Activated T-cell treated with anti-CD3 and anti-CD28 coated beads, Interleukin-2, amount 50 U/mL, for 4 hours (primary cell): ENCODE data around the gene RCOR3. TPM values are rescaled to one million over a fixed set of nuclear protein-coding genes. Genes with fewer than 3 reads are reported as not detected.
A peak's percentile ranks its signal among the peaks of the same experiment; 100 is the strongest.
"Not testable (repeated sequence)": the region's sequence is repeated elsewhere in the genome, so short reads cannot be mapped to it uniquely, and the experiment has no call there.

Source experiments
- ATAC-seq, 2 donors: fragments of 200-7000 bp; cut with Tn5 transposase; one replicate each; pipeline ENCODE4 v1.10.0; 2021
- DNase-seq: peaks from one replicate; pipeline ENCODE4 v3.0.0-alpha.2; 2020
- H3K27me3 Mint-ChIP-seq: one replicate; pipeline ENCODE4 v1.8.0; 2021; ENCODE audit warnings: low read depth, mixed read lengths
- H3K36me3 Mint-ChIP-seq: one replicate; pipeline ENCODE4 v1.8.0; 2022; ENCODE audit warnings: mixed read lengths; ENCODE audit not compliant: insufficient read depth
- H3K4me1 Mint-ChIP-seq: one replicate; pipeline ENCODE4 v1.8.0; 2021; ENCODE audit warnings: low read depth, mixed read lengths
- H3K4me3 Mint-ChIP-seq: one replicate; pipeline ENCODE4 v1.8.0; 2021; ENCODE audit warnings: mild to moderate bottlenecking, moderate library complexity, mixed read lengths
- H3K9me3 Mint-ChIP-seq: one replicate; pipeline ENCODE4 v1.8.0; 2021; ENCODE audit warnings: mixed read lengths
- total RNA-seq, 3 donors: library from RNA; stranded (reverse); gene quantifications; one replicate each; pipeline ENCODE4 v1.2.1, GENCODE V29; 2021

RCOR3 gene
- total RNA-seq = 10 to 100 TPM; 23.1 to 25.5 (median 24.5) TPM

DNA sequence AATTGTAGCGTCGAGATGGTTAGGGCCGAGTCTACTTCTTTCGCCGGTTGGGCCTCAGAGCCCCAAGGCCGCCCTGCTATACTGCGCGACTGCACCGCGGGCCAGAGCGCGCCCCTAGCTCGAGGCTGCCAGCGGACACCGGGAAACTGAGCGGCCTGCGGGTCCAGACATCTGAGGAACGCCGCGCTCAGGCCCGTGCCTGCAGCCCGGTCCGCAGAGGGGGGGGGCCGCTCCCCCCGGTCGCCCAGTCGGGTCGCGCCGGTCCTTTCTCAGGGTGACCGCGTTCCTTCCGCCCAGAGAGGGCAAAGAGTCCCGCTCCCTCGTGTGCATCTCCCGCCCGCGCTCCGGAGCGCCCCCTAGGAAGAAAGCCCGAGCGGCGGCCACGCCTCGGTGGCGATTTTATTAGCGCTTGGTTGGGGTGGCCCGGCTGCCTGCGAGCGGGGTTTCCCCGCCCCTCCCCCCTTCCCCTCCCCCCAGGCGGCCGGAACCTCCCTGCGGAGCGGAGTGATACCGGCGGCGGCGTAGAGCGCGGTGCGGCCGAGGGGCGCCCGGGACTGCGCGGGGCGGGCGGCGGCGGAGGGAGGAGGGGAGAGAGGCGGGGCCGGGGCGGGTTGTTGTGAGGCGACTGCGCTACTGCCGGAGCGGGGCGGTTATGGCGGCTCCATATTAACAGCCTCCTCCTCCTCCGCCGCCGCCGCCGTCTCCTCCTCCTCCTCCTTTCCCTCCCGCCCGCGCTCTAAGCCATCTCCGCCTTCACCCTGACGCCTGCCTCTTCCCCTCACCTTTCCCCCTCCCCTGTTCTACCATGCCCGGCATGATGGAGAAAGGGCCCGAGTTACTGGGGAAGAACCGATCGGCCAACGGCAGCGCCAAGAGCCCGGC lies at the start of gene RCOR3:
Gene RCOR3 (plus strand): TSS at position 611 of the 882 bp plus-strand sequence. CDS start 195 bp downstream, at position 806.
- H3K4me1 Mint-ChIP-seq = peaks cover 22% of the 10 kb centered on the region
- no peaks in the 10 kb centered on the region for H3K27me3 Mint-ChIP-seq
- DNase-seq (peak; percentile 93), ATAC-seq (peak; percentile 84)
- H3K9me3 Mint-ChIP-seq = no peaks in the 10 kb centered on the region
- H3K36me3 Mint-ChIP-seq = peaks cover under 1% of the 10 kb centered on the region
- peak within 1 kb of the TSS; percentile 86 for H3K4me3 Mint-ChIP-seq

DNA sequence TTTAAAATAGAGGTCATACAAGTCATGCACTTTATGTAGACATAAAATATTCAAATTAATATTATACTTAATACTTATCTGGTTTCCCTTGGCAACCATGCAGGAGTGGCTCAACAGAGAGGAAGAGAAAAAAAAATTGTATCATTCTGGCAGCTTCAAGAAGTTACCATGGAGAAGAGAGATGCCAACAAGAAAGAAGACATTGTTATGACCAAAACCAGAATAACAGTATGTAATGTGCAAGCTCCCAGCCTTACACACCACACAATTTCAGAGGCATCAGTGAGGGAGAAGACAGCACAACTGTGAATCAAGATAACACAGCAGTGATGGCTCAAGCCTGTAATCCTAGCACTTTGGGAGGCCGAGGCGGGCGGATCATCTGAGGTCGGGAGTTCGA lies 49.1 kb upstream of the RCOR3 start:
- no peaks in the 10 kb centered on the region for H3K9me3 Mint-ChIP-seq
- no peaks in the 10 kb centered on the region for H3K27me3 Mint-ChIP-seq
- no peak for ATAC-seq
- no peak for DNase-seq
- H3K4me1 Mint-ChIP-seq = no peaks in the 10 kb centered on the region
- H3K36me3 Mint-ChIP-seq = no peaks in the 10 kb centered on the region
- H3K4me3 Mint-ChIP-seq = no peak overlapping the region

DNA sequence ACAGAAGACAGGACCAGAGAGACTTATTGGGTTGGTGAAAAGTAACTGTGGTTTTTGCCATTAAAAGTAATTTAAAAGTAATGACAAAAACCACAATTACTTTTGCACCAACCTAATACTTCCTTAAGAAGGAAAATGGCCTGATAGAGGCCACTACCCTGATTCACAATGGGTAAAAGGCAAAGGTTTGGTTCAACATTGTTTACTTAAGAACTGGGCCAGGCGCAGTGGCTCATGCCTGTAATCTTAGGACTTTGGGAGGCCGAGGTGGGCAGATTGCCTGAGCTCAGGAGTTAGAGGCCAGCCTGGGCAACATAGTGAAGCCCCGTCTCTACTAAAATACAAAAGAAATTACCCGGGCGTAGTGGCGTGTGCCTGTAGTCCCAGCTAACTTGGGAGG lies 48.2 kb upstream of the RCOR3 start:
- Mint-ChIP-seq H3K9me3 (no peaks in the 10 kb centered on the region), H3K4me1 (no peaks in the 10 kb centered on the region), H3K4me3 (no peak overlapping the region), H3K36me3 (no peaks in the 10 kb centered on the region), H3K27me3 (no peaks in the 10 kb centered on the region)
- DNase-seq (no peak), ATAC-seq (no peak)

DNA sequence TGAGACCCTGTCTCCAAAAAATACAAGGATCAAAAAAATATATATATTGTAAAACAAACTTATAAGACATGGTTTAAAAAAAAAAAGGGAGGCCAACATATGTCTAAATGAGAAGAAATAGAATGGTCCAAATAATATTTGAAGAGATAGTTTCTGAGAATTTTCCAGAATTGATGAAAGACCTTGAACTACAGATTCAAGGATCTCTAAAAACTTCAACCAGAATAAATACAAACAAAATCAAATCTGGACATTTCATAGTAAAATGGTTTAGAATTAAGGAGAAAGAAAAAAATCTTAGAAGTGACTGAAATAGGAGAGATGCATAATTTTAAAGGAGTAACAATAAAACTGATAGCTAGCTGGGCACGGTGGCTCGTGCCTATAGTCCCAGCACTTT lies 45.5 kb upstream of the RCOR3 start:
- Mint-ChIP-seq H3K27me3 (no peaks in the 10 kb centered on the region), H3K4me3 (no peak overlapping the region), H3K4me1 (no peaks in the 10 kb centered on the region), H3K36me3 (no peaks in the 10 kb centered on the region), H3K9me3 (no peaks in the 10 kb centered on the region)
- DNase-seq (no peak), ATAC-seq (no peak)

DNA sequence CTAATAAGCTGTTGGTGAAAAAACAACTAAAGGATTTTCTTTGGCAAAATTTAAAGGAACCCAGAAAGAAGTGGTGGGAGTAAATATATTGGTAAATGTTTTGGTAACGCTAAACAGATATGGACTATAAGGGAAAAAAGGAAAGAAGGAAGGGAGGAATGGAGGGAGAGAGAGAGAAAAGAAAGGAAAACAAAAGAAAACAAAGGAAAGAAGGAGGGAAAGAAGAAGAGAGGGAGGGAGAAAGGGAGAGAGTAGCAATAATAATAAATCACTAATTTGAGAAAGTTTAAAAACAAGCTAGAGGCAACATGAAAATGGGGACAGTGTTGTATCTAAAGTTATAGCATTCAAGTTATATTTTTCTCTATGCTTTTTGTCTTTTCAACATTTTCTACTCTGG lies 43.6 kb upstream of the RCOR3 start:
- Mint-ChIP-seq H3K27me3 (no peaks in the 10 kb centered on the region), H3K4me1 (no peaks in the 10 kb centered on the region), H3K36me3 (no peaks in the 10 kb centered on the region), H3K4me3 (no peak overlapping the region), H3K9me3 (no peaks in the 10 kb centered on the region)
- DNase-seq (no peak), ATAC-seq (no peak)

DNA sequence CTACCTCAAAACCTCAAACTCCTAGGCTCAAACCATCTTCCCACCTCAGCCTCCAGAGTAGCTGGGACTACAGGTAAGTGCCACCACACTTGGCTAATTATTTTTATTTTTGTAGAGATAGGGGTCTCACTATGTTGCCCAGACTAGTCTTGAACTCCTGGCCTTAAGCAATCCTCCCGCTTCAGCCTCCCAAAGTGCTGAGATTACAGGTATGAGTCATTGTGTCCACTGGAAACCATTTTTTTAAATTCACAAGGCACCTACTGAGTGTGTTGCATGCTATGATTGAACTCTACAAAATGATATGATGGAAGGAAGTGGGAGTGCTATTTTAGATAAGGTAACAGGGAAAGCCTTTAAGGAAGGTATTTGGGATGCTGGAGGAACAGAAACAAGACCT lies 41.8 kb upstream of the RCOR3 start:
- H3K36me3 Mint-ChIP-seq = no peaks in the 10 kb centered on the region
- H3K4me1 Mint-ChIP-seq = no peaks in the 10 kb centered on the region
- ATAC-seq = no peak

DNA sequence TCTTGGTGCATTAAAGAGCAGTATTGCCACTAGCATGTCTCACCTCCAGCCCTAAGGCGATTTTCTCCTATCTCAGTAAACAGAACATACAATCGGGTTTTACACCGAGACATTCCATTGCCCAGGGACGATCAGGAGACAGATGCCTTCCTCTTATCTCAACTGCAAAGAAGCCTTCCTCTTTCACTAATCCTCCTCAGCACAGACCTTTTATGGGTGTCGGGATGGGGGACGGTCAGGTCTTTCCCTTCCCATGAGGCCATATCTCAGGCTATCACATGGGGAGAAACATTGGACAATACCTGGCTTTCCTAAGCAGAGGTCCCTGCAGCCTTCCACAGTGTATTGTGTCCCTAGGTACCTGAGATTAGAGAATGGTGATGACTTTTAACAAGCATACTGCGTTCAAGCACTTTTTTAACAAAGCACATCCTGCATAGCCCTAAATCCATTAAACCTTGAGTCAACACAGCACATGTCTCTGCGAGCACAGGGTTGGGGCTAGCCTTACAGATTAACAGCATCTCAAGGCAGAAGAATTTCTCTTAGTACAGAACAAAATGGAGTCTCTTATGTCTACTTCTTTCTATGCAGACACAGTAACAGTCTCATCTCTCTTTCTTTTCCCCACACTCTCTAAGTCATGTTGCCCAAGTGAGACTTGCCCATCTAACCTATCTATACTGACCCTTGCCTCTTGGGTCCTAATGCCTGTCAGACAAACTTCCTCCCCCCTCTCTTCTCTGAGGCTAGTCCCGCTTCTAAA lies 36.5 kb upstream of the RCOR3 start:
- DNase-seq, ATAC-seq, H3K36me3 Mint-ChIP-seq, H3K4me3 Mint-ChIP-seq, H3K27me3 Mint-ChIP-seq, H3K9me3 Mint-ChIP-seq, H3K4me1 Mint-ChIP-seq: not testable (repeated sequence)

More for the DNA sequence above, 41.8 kb upstream of the RCOR3 start:
- H3K27me3 Mint-ChIP-seq = no peaks in the 10 kb centered on the region
- no peaks in the 10 kb centered on the region for H3K9me3 Mint-ChIP-seq
- no peak overlapping the region for H3K4me3 Mint-ChIP-seq
- no peak for DNase-seq

DNA sequence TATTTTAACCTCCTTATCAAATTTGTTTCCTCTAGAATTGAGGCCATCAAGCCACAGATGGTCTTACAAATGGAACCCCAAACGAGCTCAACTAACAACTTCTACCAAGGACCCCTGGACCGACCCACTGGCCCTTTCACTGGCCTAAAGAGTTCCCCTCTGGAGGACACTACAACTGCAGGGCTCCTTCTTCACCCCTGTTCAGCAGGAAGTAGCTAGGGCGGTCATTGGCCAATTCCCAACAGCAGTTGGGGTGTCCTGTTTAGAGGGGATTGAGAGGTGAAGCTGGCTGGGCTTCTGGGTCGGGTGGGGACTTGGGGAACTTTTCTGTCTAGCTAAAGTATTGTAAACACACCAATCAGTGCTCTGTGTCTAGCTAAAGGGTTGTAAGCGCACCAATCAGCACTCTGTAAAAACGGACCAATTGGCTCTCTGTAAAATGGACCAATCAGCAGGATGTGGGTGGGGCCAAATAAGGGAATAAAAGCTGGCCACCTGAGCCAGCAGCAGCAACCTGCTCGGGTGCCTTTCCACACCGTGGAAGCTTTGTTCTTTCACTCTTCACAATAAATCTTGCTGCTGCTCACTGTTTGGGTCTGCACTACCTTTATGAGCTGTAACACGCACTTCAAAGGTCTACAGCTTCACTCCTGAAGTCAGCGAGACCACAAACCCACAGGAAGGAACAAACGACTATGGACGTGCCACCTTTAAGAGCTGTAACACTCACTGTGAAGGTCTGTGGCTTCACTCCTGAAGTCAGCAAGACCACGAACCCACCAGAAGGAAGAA lies 30.4 kb upstream of the RCOR3 start:
- H3K27me3 Mint-ChIP-seq, H3K36me3 Mint-ChIP-seq, H3K9me3 Mint-ChIP-seq: not testable (repeated sequence)
- DNase-seq (peak; percentile 26), ATAC-seq (peak; percentile 78 to 89)
- peak overlapping the region; percentile 67 for H3K4me3 Mint-ChIP-seq
- peaks cover 21% of the 10 kb centered on the region for H3K4me1 Mint-ChIP-seq

DNA sequence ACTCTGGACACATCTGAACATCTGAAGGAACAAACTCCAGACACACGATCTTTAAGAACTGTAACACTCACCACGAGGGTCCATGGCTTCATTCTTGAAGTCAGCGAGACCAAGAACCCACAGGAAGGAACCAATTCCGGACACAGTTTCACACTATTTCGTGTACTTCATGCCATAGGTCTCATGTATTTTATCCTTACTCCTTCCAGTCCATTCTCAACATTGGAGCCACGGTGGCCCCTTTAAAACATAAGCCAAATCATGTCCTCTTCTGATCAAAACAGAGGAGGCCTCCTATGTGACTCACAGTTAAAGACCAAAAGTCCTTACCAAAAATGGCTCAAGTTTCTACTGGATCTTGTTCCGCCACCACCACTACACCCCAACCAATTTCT lies 29.8 kb upstream of the RCOR3 start:
- H3K4me3 Mint-ChIP-seq = peak overlapping the region; percentile 67
- H3K4me1 Mint-ChIP-seq = peaks cover 21% of the 10 kb centered on the region
- no peaks in the 10 kb centered on the region for H3K27me3 Mint-ChIP-seq
- peak; percentile 41 to 43 for ATAC-seq
- no peaks in the 10 kb centered on the region for H3K36me3 Mint-ChIP-seq
- no peaks in the 10 kb centered on the region for H3K9me3 Mint-ChIP-seq
- DNase-seq = no peak

DNA sequence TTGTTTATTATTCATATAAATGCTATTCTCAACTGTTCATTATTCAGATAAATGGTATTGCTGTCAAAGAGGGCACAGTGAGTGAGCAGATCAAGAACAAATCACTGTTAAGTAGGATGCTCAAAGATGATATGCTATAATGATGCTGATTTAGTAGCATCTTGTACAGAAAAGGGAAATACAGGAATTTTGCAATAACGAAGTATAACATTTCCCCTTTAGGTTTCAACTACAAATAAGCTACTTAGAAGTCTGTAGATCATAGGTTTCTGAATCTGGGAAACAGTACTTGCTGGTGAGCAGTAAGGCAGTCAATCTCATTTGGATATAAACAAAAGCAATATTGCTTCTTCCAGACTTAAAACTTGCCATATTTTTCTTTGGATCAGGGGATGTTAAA lies 27.3 kb upstream of the RCOR3 start:
- Mint-ChIP-seq H3K9me3 (no peaks in the 10 kb centered on the region), H3K36me3 (no peaks in the 10 kb centered on the region), H3K4me1 (peaks cover 21% of the 10 kb centered on the region), H3K4me3 (no peak overlapping the region), H3K27me3 (no peaks in the 10 kb centered on the region)
- DNase-seq (no peak), ATAC-seq (no peak)

DNA sequence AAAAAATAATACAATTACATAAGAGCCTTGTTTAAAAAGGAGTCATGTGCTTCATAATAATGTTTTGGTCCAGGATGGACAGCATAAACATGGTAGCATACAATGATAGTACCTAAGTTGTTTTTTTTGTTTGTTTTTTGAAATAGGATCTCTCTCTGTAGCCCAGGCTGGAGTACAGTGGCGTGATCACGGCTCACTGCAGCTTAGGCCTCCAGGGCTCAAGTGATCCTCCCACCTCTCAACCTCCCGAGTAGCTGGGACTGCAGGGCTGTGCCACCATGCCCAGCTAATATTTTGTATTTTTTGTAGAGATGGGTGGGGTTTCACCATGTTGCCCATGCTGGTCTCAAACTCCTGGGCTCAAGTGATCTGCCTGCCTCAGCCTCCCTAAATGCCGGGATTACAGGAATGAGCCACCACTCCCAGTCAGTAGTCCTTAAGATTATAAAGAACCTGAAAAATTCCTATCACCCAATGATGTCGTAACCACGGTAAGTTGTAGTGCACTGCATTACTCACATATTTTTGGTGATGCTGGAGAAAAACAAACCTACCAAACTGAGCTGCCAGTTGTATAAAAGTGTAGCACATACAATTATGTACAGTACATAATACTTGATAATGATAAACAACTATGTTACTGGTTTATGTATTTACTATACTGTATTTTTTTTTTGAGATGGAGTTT lies 22.4 kb upstream of the RCOR3 start:
- no peak for DNase-seq

DNA sequence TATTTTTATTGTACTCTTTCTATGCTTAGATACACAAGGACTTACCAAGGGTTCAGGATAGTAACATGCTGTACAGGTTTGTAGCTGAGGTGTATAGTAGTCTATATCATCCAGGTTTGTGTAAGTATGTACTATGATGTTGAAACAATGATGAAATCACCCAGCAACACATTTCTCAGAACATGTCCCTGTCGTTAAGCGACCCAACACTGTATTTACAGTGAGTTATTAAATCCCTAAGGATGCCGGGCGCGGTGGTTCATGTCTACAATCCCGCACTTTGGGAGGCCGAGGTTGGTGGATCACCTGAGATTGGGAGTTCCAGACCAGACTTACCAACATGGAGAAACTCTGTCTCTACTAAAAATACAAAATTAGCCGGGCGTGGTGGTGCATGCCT lies 21.6 kb upstream of the RCOR3 start:
- Mint-ChIP-seq H3K27me3 (peaks cover 3% of the 10 kb centered on the region), H3K4me3 (no peak overlapping the region)

More for the DNA sequence above, 22.4 kb upstream of the RCOR3 start:
- Mint-ChIP-seq H3K36me3 (no peaks in the 10 kb centered on the region), H3K4me3 (no peak overlapping the region), H3K9me3 (no peaks in the 10 kb centered on the region), H3K4me1 (no peaks in the 10 kb centered on the region), H3K27me3 (peaks cover 3% of the 10 kb centered on the region)
- no peak for ATAC-seq

DNA sequence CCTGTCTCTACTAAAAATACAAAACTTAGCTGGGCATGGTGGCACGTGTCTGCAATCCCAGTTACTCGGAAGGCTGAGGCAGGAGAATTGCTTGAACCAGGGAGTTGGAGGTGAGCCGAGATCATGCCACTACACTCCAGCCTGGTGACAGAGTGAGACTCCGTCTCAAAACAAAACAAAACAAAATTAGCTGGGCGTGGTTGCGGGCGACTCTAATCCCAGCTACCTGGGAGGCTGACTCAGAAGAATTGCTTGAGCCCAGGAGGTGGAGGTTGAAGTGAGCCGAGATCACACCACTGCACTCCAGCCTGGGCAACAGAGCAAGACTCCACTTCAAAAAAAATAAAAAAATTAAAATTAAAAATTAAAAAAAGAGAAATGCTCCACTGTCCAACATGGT lies 18.6 kb upstream of the RCOR3 start:
- H3K9me3 Mint-ChIP-seq, H3K36me3 Mint-ChIP-seq, H3K4me1 Mint-ChIP-seq, H3K4me3 Mint-ChIP-seq, ATAC-seq, H3K27me3 Mint-ChIP-seq, DNase-seq: not testable (repeated sequence)

More for the DNA sequence above, 21.6 kb upstream of the RCOR3 start:
- no peak for DNase-seq
- no peaks in the 10 kb centered on the region for H3K4me1 Mint-ChIP-seq
- no peak for ATAC-seq
- no peaks in the 10 kb centered on the region for H3K9me3 Mint-ChIP-seq
- H3K36me3 Mint-ChIP-seq = no peaks in the 10 kb centered on the region

DNA sequence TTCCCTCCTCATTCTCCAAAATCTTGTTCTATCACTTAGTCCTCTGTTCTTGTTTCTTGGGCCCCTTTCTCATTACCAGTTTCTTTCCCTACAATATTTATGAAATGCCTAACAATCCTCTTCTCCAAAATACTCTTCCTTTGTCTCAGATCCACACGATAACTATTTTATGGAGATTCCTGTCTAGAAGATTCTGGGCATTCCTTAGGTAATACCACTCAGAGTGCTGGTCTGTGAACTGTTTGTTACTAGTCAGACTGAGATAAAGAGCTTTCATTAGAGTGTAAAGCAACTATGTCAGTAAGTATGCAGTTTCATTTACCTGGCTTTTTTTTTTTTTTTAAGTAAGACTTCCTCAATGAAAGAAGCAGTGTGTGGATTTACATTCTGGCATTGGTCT lies 18.1 kb upstream of the RCOR3 start:
- no peaks in the 10 kb centered on the region for H3K4me1 Mint-ChIP-seq
- no peaks in the 10 kb centered on the region for H3K9me3 Mint-ChIP-seq
- no peak for DNase-seq
- H3K27me3 Mint-ChIP-seq = peaks cover 3% of the 10 kb centered on the region
- no peak overlapping the region for H3K4me3 Mint-ChIP-seq
- no peaks in the 10 kb centered on the region for H3K36me3 Mint-ChIP-seq
- no peak for ATAC-seq
